Subcutaneous abdominal adipose tissue (tissue), 5 donors: ENCODE results near the gene INSIG1.

Source experiments
- H3K27ac ChIP-seq: one replicate; pipeline ENCODE4 v1.7.0; 2013; ENCODE audit warnings: low read depth, mild to moderate bottlenecking, inconsistent platforms, low read length, moderate library complexity
- H3K27me3 ChIP-seq, 5 donors: one replicate each; pipeline ENCODE4 v1.7.0; 2013; ENCODE audit warnings: low read length in 5 of 5, inconsistent platforms in 1 of 5; ENCODE audit not compliant: control insufficient read depth in 5 of 5, insufficient read depth in 4 of 5
- H3K36me3 ChIP-seq, 5 donors: one replicate each; pipeline ENCODE4 v1.7.0; 2013; ENCODE audit warnings: low read length in 5 of 5; ENCODE audit not compliant: control insufficient read depth in 5 of 5, insufficient read depth in 5 of 5
- H3K4me1 ChIP-seq, 5 donors: one replicate each; pipeline ENCODE4 v1.7.0; 2013; ENCODE audit warnings: low read length in 5 of 5, mild to moderate bottlenecking in 3 of 5, moderate library complexity in 1 of 5; ENCODE audit not compliant: control insufficient read depth in 5 of 5, insufficient read depth in 5 of 5
- H3K4me3 ChIP-seq, 5 donors: one replicate each; pipeline ENCODE4 v1.7.0; 2013; ENCODE audit warnings: low read length in 5 of 5, low read depth in 1 of 5
- H3K9ac ChIP-seq, 5 donors: one replicate each; pipeline ENCODE4 v1.7.0; 2013; ENCODE audit warnings: low read length in 5 of 5, mild to moderate bottlenecking in 4 of 5, moderate library complexity in 3 of 5
- H3K9me3 ChIP-seq, 5 donors: one replicate each; pipeline ENCODE4 v1.7.0; 2013; ENCODE audit warnings: low read length in 5 of 5; ENCODE audit not compliant: control insufficient read depth in 5 of 5
- donor health status: healthy.
- donor health status: healthy.
- donor health status: healthy.
- donor health status: healthy.
- donor health status: healthy.

The INSIG1 gene

GRCh38 chr7:155318245-155318644, 20.6 kb downstream of the INSIG1 start:
- Histone ChIP-seq H3K27ac (no peak overlapping the region), H3K4me1 (peaks cover 0 to 7% (median 0%) of the 10 kb centered on the region in 5 donors), H3K36me3 (no peaks in the 10 kb centered on the region), H3K27me3 (peaks cover 0 to 3% (median 0%) of the 10 kb centered on the region in 5 donors), H3K9me3 (peaks cover 0 to 3% (median 0%) of the 10 kb centered on the region in 5 donors), H3K4me3 (no peak overlapping the region), H3K9ac (no peak overlapping the region)

- no peaks in the 10 kb centered on the region for H3K4me1 ChIP-seq
- peaks cover 0 to 3% (median 0%) of the 10 kb centered on the region in 5 donors for H3K27me3 ChIP-seq
- H3K9me3 ChIP-seq, result no peaks in the 10 kb centered on the region
- no peak overlapping the region for H3K27ac ChIP-seq
- no peaks in the 10 kb centered on the region for H3K36me3 ChIP-seq
- no peak overlapping the region for H3K9ac ChIP-seq
- H3K4me3 ChIP-seq, result no peak overlapping the region
Measured at GRCh38 chr7:155322530-155322929, 24.9 kb downstream of the INSIG1 start.

GRCh38 chr7:155323001-155323638, 25.4 kb downstream of the INSIG1 start:
- Histone ChIP-seq H3K4me3 (no peak overlapping the region), H3K36me3 (no peaks in the 10 kb centered on the region), H3K4me1 (no peaks in the 10 kb centered on the region), H3K27ac (no peak overlapping the region), H3K27me3 (peaks cover 0 to 3% (median 0%) of the 10 kb centered on the region in 5 donors), H3K9me3 (no peaks in the 10 kb centered on the region), H3K9ac (no peak overlapping the region)

- no peak overlapping the region for H3K9ac ChIP-seq
- H3K9me3 ChIP-seq, result no peaks in the 10 kb centered on the region
- no peak overlapping the region for H3K4me3 ChIP-seq
- no peaks in the 10 kb centered on the region for H3K4me1 ChIP-seq
- H3K36me3 ChIP-seq, result no peaks in the 10 kb centered on the region
- no peak overlapping the region for H3K27ac ChIP-seq
- peaks cover 0 to 5% (median 3%) of the 10 kb centered on the region in 5 donors for H3K27me3 ChIP-seq
Measured at GRCh38 chr7:155324012-155324917, 26.6 kb downstream of the INSIG1 start.

- Histone ChIP-seq H3K4me3 (no peak overlapping the region), H3K4me1 (no peaks in the 10 kb centered on the region)
Measured at GRCh38 chr7:155324918-155325235, 27.2 kb downstream of the INSIG1 start.

GRCh38 chr7:155326385-155326784, 28.7 kb downstream of the INSIG1 start:
- no peaks in the 10 kb centered on the region for H3K4me1 ChIP-seq
- H3K4me3 ChIP-seq, result no peak overlapping the region
- H3K9ac ChIP-seq, result no peak overlapping the region
- no peak overlapping the region for H3K27ac ChIP-seq
- no peaks in the 10 kb centered on the region for H3K36me3 ChIP-seq
- H3K9me3 ChIP-seq, result no peaks in the 10 kb centered on the region
- H3K27me3 ChIP-seq, result peaks cover 0 to 5% (median 3%) of the 10 kb centered on the region in 5 donors

More at GRCh38 chr7:155324918-155325235, 27.2 kb downstream of the INSIG1 start:
- Histone ChIP-seq H3K27me3 (peaks cover 0 to 5% (median 3%) of the 10 kb centered on the region in 5 donors), H3K9ac (no peak overlapping the region), H3K9me3 (no peaks in the 10 kb centered on the region), H3K36me3 (no peaks in the 10 kb centered on the region), H3K27ac (no peak overlapping the region)

GRCh38 chr7:155327590-155328320, 30.1 kb downstream of the INSIG1 start:
- Histone ChIP-seq H3K4me3 (no peak overlapping the region), H3K9ac (no peak overlapping the region), H3K9me3 (no peaks in the 10 kb centered on the region), H3K36me3 (no peaks in the 10 kb centered on the region), H3K27ac (no peak overlapping the region), H3K27me3 (peaks cover 0 to 6% (median 0%) of the 10 kb centered on the region in 5 donors), H3K4me1 (no peaks in the 10 kb centered on the region)

GRCh38 chr7:155329225-155329624, 31.5 kb downstream of the INSIG1 start:
- Histone ChIP-seq H3K4me1 (no peaks in the 10 kb centered on the region), H3K4me3 (no peak overlapping the region), H3K27me3 (peaks cover 0 to 10% (median 8%) of the 10 kb centered on the region in 5 donors), H3K27ac (no peak overlapping the region), H3K9me3 (no peaks in the 10 kb centered on the region), H3K9ac (no peak overlapping the region), H3K36me3 (no peaks in the 10 kb centered on the region)

GRCh38 chr7:155331396-155331795, 33.7 kb downstream of the INSIG1 start:
- Histone ChIP-seq H3K9me3 (no peaks in the 10 kb centered on the region), H3K4me1 (no peaks in the 10 kb centered on the region), H3K36me3 (no peaks in the 10 kb centered on the region), H3K4me3 (no peak overlapping the region), H3K27me3 (peaks cover 0 to 20% (median 9%) of the 10 kb centered on the region in 5 donors), H3K27ac (no peak overlapping the region), H3K9ac (no peak overlapping the region)
